ENCODE data around the gene PEBP1. TPM values are rescaled to one million over a fixed set of nuclear protein-coding genes. Genes with fewer than 3 reads are reported as not detected.
A peak's percentile ranks its signal among the peaks of the same experiment; 100 is the strongest.

Gene PEBP1
- total RNA-seq, 2 donors from 2014 or later = 93.4 to 99.5 TPM

- no peaks in the 10 kb centered on the region for H3K9me3 Mint-ChIP-seq
- peaks cover 4 to 26% of the 10 kb centered on the region in 2 donors for H3K36me3 Mint-ChIP-seq (ENCODE audit: insufficient read depth in 2 of 2)
These were observed 9.3 kb downstream of the PEBP1 start for GRCh38 chr12:118145113-118145797.

GRCh38 chr12:118145798-118146156, 9.9 kb downstream of the PEBP1 start:
- ATAC-seq (replicated peaks in 1 of 2) (peak in 1 of 2 donors; percentile 8), DNase-seq (no peak)
- H3K36me3 Mint-ChIP-seq (ENCODE audit: insufficient read depth in 2 of 2) = peaks cover 4 to 27% of the 10 kb centered on the region in 2 donors
- no peak overlapping the region for H3K4me3 Mint-ChIP-seq
- H3K9me3 Mint-ChIP-seq = no peaks in the 10 kb centered on the region
- peaks cover 17% of the 10 kb centered on the region for H3K4me1 Mint-ChIP-seq (ENCODE audit: low read depth)
- no peaks in the 10 kb centered on the region for H3K27me3 Mint-ChIP-seq (ENCODE audit: low read depth)
- peak overlapping the region; percentile 66 for H3K27ac Mint-ChIP-seq

More at GRCh38 chr12:118145113-118145797, 9.3 kb downstream of the PEBP1 start:
- no peak overlapping the region for H3K4me3 Mint-ChIP-seq
- peaks cover 17% of the 10 kb centered on the region for H3K4me1 Mint-ChIP-seq (ENCODE audit: low read depth)
- H3K27me3 Mint-ChIP-seq (ENCODE audit: low read depth) = no peaks in the 10 kb centered on the region
- H3K27ac Mint-ChIP-seq = peak overlapping the region; percentile 66
- DNase-seq = no peak
- peak in 1 of 2 donors; percentile 37 for ATAC-seq (replicated peaks in 1 of 2)

DNA sequence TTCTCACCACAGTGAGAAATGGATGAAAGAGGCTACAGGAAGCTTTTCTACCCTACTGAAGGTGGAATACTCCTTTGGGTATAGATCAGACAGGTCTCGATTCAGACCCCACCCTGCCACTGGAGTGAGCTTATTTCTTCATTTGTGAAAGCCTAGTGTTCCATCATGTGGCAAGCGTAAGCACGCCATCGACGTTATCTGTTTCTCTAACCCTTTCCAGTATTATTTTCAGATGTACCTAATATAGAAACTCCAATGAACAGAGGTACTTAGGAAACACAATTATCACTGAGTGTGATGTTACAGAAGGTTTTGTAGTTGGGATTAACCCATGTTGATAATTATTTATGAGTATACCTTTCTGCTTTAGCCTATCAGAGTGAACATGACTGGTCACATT, 12.4 kb downstream of the PEBP1 start:
- DNase-seq = no peak
- Mint-ChIP-seq H3K9me3 (no peaks in the 10 kb centered on the region), H3K36me3 (ENCODE audit: insufficient read depth in 2 of 2) (peaks cover 4 to 15% of the 10 kb centered on the region in 2 donors), H3K4me1 (ENCODE audit: low read depth) (peaks cover 12% of the 10 kb centered on the region), H3K27ac (no peak overlapping the region), H3K4me3 (no peak overlapping the region), H3K27me3 (ENCODE audit: low read depth) (no peaks in the 10 kb centered on the region)
- ATAC-seq (replicated peaks in 1 of 2) = no peak

GRCh38 chr12:118150625-118151024, 14.7 kb downstream of the PEBP1 start:
- Mint-ChIP-seq H3K4me3 (no peak overlapping the region), H3K9me3 (no peaks in the 10 kb centered on the region), H3K4me1 (ENCODE audit: low read depth) (peaks cover 1% of the 10 kb centered on the region), H3K36me3 (ENCODE audit: insufficient read depth in 2 of 2) (peaks cover 4 to 8% of the 10 kb centered on the region in 2 donors), H3K27me3 (ENCODE audit: low read depth) (no peaks in the 10 kb centered on the region), H3K27ac (peak overlapping the region; percentile 65)
- no peak for ATAC-seq (replicated peaks in 1 of 2)
- DNase-seq = no peak

GRCh38 chr12:118151755-118152154, 15.8 kb downstream of the PEBP1 start:
- no peaks in the 10 kb centered on the region for H3K27me3 Mint-ChIP-seq (ENCODE audit: low read depth)
- H3K4me3 Mint-ChIP-seq = no peak overlapping the region
- H3K4me1 Mint-ChIP-seq (ENCODE audit: low read depth) = no peaks in the 10 kb centered on the region
- peaks cover 4 to 8% of the 10 kb centered on the region in 2 donors for H3K36me3 Mint-ChIP-seq (ENCODE audit: insufficient read depth in 2 of 2)
- ATAC-seq (replicated peaks in 1 of 2) = no peak
- H3K9me3 Mint-ChIP-seq = no peaks in the 10 kb centered on the region
- H3K27ac Mint-ChIP-seq = no peak overlapping the region
- no peak for DNase-seq

DNA sequence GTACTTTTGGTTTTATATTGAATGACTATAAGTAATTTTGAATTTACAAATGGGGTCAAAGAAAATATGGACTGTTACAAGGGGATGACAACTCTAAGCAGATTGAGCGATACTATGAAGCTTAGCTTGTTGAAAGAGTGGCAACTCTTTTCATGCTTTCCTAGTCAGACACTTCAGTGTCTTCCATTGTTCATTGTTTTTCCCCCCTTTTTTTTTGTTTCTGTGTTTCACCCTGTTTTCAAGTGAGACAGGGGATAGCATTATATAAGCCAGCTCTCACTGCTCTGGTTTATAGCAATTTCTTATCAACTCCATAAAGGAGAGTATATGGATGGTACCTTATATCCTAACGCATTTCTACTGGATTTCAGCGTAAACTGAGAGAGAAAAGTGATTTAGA, 24.6 kb downstream of the PEBP1 start:
- H3K27ac Mint-ChIP-seq = no peak overlapping the region
- no peaks in the 10 kb centered on the region for H3K9me3 Mint-ChIP-seq
- no peaks in the 10 kb centered on the region for H3K27me3 Mint-ChIP-seq (ENCODE audit: low read depth)
- no peak for DNase-seq
- no peak for ATAC-seq (replicated peaks in 1 of 2)
- peaks cover 14% of the 10 kb centered on the region for H3K4me1 Mint-ChIP-seq (ENCODE audit: low read depth)
- H3K4me3 Mint-ChIP-seq = no peak overlapping the region
- H3K36me3 Mint-ChIP-seq (ENCODE audit: insufficient read depth in 2 of 2) = peaks cover 6 to 13% of the 10 kb centered on the region in 2 donors

- Mint-ChIP-seq H3K27me3 (ENCODE audit: low read depth) (no peaks in the 10 kb centered on the region), H3K27ac (no peak overlapping the region), H3K9me3 (no peaks in the 10 kb centered on the region), H3K4me3 (no peak overlapping the region), H3K4me1 (ENCODE audit: low read depth) (peaks cover 40% of the 10 kb centered on the region), H3K36me3 (ENCODE audit: insufficient read depth in 2 of 2) (peaks cover 6 to 26% of the 10 kb centered on the region in 2 donors)
- DNase-seq (peak in 1 of 2 donors; percentile 11), ATAC-seq (replicated peaks in 1 of 2) (no peak)
These were observed 29.0 kb downstream of the PEBP1 start for GRCh38 chr12:118164798-118165486.

GRCh38 chr12:118166946-118167345, 31.0 kb downstream of the PEBP1 start:
- H3K36me3 Mint-ChIP-seq (ENCODE audit: insufficient read depth in 2 of 2) = peaks cover 8 to 39% of the 10 kb centered on the region in 2 donors
- DNase-seq (no peak), ATAC-seq (replicated peaks in 1 of 2) (peak; percentile 97 to 99)
- peak overlapping the region; percentile 76 for H3K27ac Mint-ChIP-seq
- no peaks in the 10 kb centered on the region for H3K9me3 Mint-ChIP-seq
- peak overlapping the region in 1 of 2 donors; percentile 64 for H3K4me3 Mint-ChIP-seq
- H3K4me1 Mint-ChIP-seq (ENCODE audit: low read depth) = peaks cover 43% of the 10 kb centered on the region
- no peaks in the 10 kb centered on the region for H3K27me3 Mint-ChIP-seq (ENCODE audit: low read depth)

GRCh38 chr12:118175823-118176447, 40.0 kb downstream of the PEBP1 start:
- DNase-seq (no peak), ATAC-seq (replicated peaks in 1 of 2) (no peak)
- H3K4me3 Mint-ChIP-seq = no peak overlapping the region
- H3K9me3 Mint-ChIP-seq = no peaks in the 10 kb centered on the region
- peaks cover 10 to 32% of the 10 kb centered on the region in 2 donors for H3K36me3 Mint-ChIP-seq (ENCODE audit: insufficient read depth in 2 of 2)
- no peak overlapping the region for H3K27ac Mint-ChIP-seq
- H3K4me1 Mint-ChIP-seq (ENCODE audit: low read depth) = no peaks in the 10 kb centered on the region
- no peaks in the 10 kb centered on the region for H3K27me3 Mint-ChIP-seq (ENCODE audit: low read depth)

DNA sequence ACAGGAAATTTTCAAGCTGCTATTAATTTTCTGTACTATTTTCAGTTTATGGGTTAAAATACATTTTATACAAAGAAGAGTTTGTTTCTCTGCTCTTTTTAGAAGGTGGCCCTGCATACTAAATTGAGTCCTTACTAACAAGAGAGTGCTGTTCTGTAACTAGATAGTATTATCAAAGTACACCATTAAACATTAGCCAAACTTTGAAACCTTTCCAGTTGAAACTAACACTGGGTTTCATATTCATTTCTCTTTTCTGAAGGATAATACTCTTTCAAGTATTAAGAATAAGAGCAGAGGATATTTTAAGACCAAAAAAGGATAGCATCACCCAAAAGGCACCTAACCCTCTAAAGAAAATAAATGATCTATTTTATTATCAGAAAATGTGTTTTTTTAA, 47.2 kb downstream of the PEBP1 start:
- peaks cover 6% of the 10 kb centered on the region for H3K4me1 Mint-ChIP-seq (ENCODE audit: low read depth)
- H3K4me3 Mint-ChIP-seq = no peak overlapping the region
- no peaks in the 10 kb centered on the region for H3K9me3 Mint-ChIP-seq
- H3K27me3 Mint-ChIP-seq (ENCODE audit: low read depth) = no peaks in the 10 kb centered on the region
- peaks cover 7 to 10% of the 10 kb centered on the region in 2 donors for H3K36me3 Mint-ChIP-seq (ENCODE audit: insufficient read depth in 2 of 2)
- peak overlapping the region; percentile 91 for H3K27ac Mint-ChIP-seq
- no peak for ATAC-seq (replicated peaks in 1 of 2)
- no peak for DNase-seq

GRCh38 chr12:118183711-118184110, 47.8 kb downstream of the PEBP1 start:
- DNase-seq (no peak), ATAC-seq (replicated peaks in 1 of 2) (no peak)
- Mint-ChIP-seq H3K36me3 (ENCODE audit: insufficient read depth in 2 of 2) (peaks cover 7 to 10% of the 10 kb centered on the region in 2 donors), H3K27ac (no peak overlapping the region), H3K9me3 (no peaks in the 10 kb centered on the region), H3K4me1 (ENCODE audit: low read depth) (peaks cover 6% of the 10 kb centered on the region), H3K27me3 (ENCODE audit: low read depth) (no peaks in the 10 kb centered on the region), H3K4me3 (no peak overlapping the region)

GRCh38 chr12:118185602-118186397, 49.9 kb downstream of the PEBP1 start:
- Mint-ChIP-seq H3K27ac (peak overlapping the region; percentile 50), H3K4me1 (ENCODE audit: low read depth) (peaks cover 6% of the 10 kb centered on the region), H3K4me3 (no peak overlapping the region), H3K9me3 (no peaks in the 10 kb centered on the region), H3K27me3 (ENCODE audit: low read depth) (no peaks in the 10 kb centered on the region), H3K36me3 (ENCODE audit: insufficient read depth in 2 of 2) (peaks cover 5 to 6% of the 10 kb centered on the region in 2 donors)
- ATAC-seq (replicated peaks in 1 of 2) = no peak
- no peak for DNase-seq
